B cell (primary cell): Measurements from ENCODE around the gene PLEKHA3. TPM values are rescaled to one million over a fixed set of nuclear protein-coding genes. Genes with fewer than 3 reads are reported as not detected.

Experiments used
- ATAC-seq: fragments of 200-7000 bp; cut with Tn5 transposase; one replicate; pipeline ENCODE4 v1.10.0; 2021; ENCODE audit warnings: low read depth, mild to moderate bottlenecking, moderate number of reproducible peaks, moderate library complexity
- CTCF ChIA-PET: fragments of 350-600 bp; sonication (Branson Sonifier 250); formaldehyde crosslinking; loops from one replicate; lab custom pipeline; 2021; ENCODE audit warnings: antibody characterized with exemption, inconsistent platforms; lab: Charles Lee
- POLR2A ChIA-PET: fragments of 350-600 bp; sonication (Branson Sonifier 250); formaldehyde crosslinking; loops from one replicate; lab custom pipeline; 2021; ENCODE audit warnings: antibody characterized with exemption; lab: Charles Lee
- DNase-seq: peaks from one replicate; pipeline ENCODE4 v3.0.0; 2013
- H2AFZ ChIP-seq: 2 replicates; pipeline ENCODE4 v1.6.1; 2012; ENCODE audit warnings: mild to moderate bottlenecking, low read depth, low read length; ENCODE audit not compliant: insufficient read depth, poor library complexity, severe bottlenecking
- H3K27ac ChIP-seq, 2 donors: 1 replicate in 1 of 2; 2 replicates in 1 of 2; pipeline ENCODE4 v1.5.1; 2012 to 2013; ENCODE audit warnings: low read length in 2 of 2, mild to moderate bottlenecking in 2 of 2, moderate library complexity in 1 of 2
- H3K27me3 ChIP-seq, 4 experiments: fragments of 200-600 bp in 1 of 4; sonication (generic) in 1 of 4; replicated peaks in 1 of 4; 1 replicate in 2 of 4; 2 replicates in 2 of 4; pipeline versions ENCODE4 v1.6.1 to v1.7.0; 2013 to 2016; ENCODE audit warnings: low read length in 3 of 4, mild to moderate bottlenecking in 2 of 4, mixed read lengths in 1 of 4, moderate library complexity in 1 of 4; ENCODE audit not compliant: insufficient read depth in 4 of 4, control insufficient read depth in 3 of 4; ENCODE audit errors: control extremely low read depth in 1 of 4
- H3K36me3 ChIP-seq, 2 experiments: replicated peaks in 1 of 2; 1 replicate in 1 of 2; 2 replicates in 1 of 2; pipeline versions ENCODE4 v1.6.1 to v1.7.1; 2013; ENCODE audit warnings: low read length in 1 of 2; ENCODE audit not compliant: insufficient read depth in 2 of 2, control insufficient read depth in 1 of 2; ENCODE audit errors: control extremely low read depth in 1 of 2, extremely low read depth in 1 of 2
- H3K4me1 ChIP-seq, 2 donors: fragments of 200-600 bp in 1 of 2; sonication (generic) in 1 of 2; 1 replicate in 1 of 2; 2 replicates in 1 of 2; pipeline versions ENCODE4 v1.5.1 to v1.6.1; 2013 to 2017; ENCODE audit warnings: low read length in 2 of 2; ENCODE audit not compliant: control insufficient read depth in 2 of 2, insufficient read depth in 2 of 2
- H3K4me2 ChIP-seq: replicated peaks from 2 replicates; pipeline ENCODE3; 2012; ENCODE audit warnings: mild to moderate bottlenecking, low read depth, low read length; ENCODE audit not compliant: poor library complexity, severe bottlenecking
- H3K4me3 ChIP-seq, 5 experiments: fragments of 200-600 bp in 1 of 5; sonication (generic) in 1 of 5; 1 replicate in 3 of 5; 2 replicates in 2 of 5; pipeline versions ENCODE4 v1.5.1 to v1.7.0; 2011 to 2016; ENCODE audit warnings: low read length in 4 of 5, mild to moderate bottlenecking in 4 of 5, low read depth in 2 of 5, control low read depth in 1 of 5, moderate library complexity in 1 of 5; ENCODE audit not compliant: insufficient read depth in 1 of 5; ENCODE audit errors: control extremely low read depth in 1 of 5, extremely low read depth in 1 of 5
- H3K79me2 ChIP-seq: fragments of 200-600 bp; sonication (generic); one replicate; pipeline ENCODE4 v1.6.0; 2016; ENCODE audit warnings: low read length; ENCODE audit not compliant: control insufficient read depth, insufficient read depth
- H3K9ac ChIP-seq: fragments of 200-600 bp; sonication (generic); 2 replicates; pipeline ENCODE4 v1.6.1; 2017; ENCODE audit warnings: mild to moderate bottlenecking, low read length, moderate library complexity
- H3K9me3 ChIP-seq, 3 donors: one replicate each; pipeline versions ENCODE4 v1.6.1 to v1.7.1; 2013; ENCODE audit warnings: low read length in 2 of 3; ENCODE audit not compliant: control insufficient read depth in 2 of 3, insufficient read depth in 1 of 3; ENCODE audit errors: control extremely low read depth in 1 of 3
- H4K20me1 ChIP-seq: 2 replicates; pipeline ENCODE4 v1.6.0; 2012; ENCODE audit warnings: mild to moderate bottlenecking, low read length; ENCODE audit not compliant: insufficient read depth, control insufficient read depth, poor library complexity, severe bottlenecking
- H3K27ac Mint-ChIP-seq: one replicate; pipeline ENCODE4 v1.8.0; 2021; ENCODE audit warnings: mixed read lengths
- H3K27me3 Mint-ChIP-seq: one replicate; pipeline ENCODE4 v1.8.0; 2021; ENCODE audit warnings: mixed read lengths
- H3K4me1 Mint-ChIP-seq: one replicate; pipeline ENCODE4 v1.8.0; 2021; ENCODE audit warnings: mixed read lengths
- H3K4me3 Mint-ChIP-seq: one replicate; pipeline ENCODE4 v1.8.0; 2021; ENCODE audit warnings: mixed read lengths
- H3K9me3 Mint-ChIP-seq: one replicate; pipeline ENCODE4 v1.8.0; 2022; ENCODE audit warnings: mixed read lengths; ENCODE audit not compliant: insufficient read depth
- EZH2 ChIP-seq: IDR thresholded peaks from 2 replicates; pipeline ENCODE4 v1.6.1; 2012; ENCODE audit warnings: borderline replicate concordance, low read depth, mild to moderate bottlenecking, moderate library complexity, low read length; ENCODE audit not compliant: insufficient read depth, poor library complexity, severe bottlenecking
- WGBS: methylation state at CpG from one replicate; pipeline ENCODE4 v1.1.5; 2013; ENCODE audit warnings: missing lambda C conversion rate; ENCODE audit not compliant: insufficient coverage; 5-methylcytosine and 5-hydroxymethylcytosine counted together
- intact Hi-C: fragments of 100-400 bp; cut with micrococcal nuclease; formaldehyde crosslinking; loops from one replicate; pipeline ENCODE4 v1.10.0; 2022
- polyA plus RNA-seq: library from polyadenylated mRNA; depleted of rRNA; stranded (reverse); fragments of >200 nt; gene quantifications from 2 replicates; pipeline ENCODE4 v1.2.3, GENCODE V29; 2012
- total RNA-seq, 2 donors: library from RNA; stranded (reverse); fragments of 120-200 nt in 1 of 2; gene quantifications; 1 replicate in 1 of 2; 2 replicates in 1 of 2; pipeline versions ENCODE4 v1.2.3 to v1.2.4, GENCODE V29; 2013 to 2022
- TF ChIP-seq, protein P1 (sequence below): fragments of 200-600 bp; IDR thresholded peaks from one replicate; pipeline ENCODE4 v1.8.0; 2022; ENCODE audit warnings: antibody characterized with exemption, mild to moderate bottlenecking

The PLEKHA3 gene
- total and polyA plus RNA-seq, 2 donors (not counting 1 experiment from before 2014, with no cell fraction given), result 4.8 to 29.3 TPM

- ChIA-PET POLR2A (no interaction called here), CTCF (interaction anchor here (0.5 to 1.4 kb wide), 2 partner anchors 23 to 85 kb away, joined by 3 read pairs; no protein-coding TSS in a partner anchor)
- intact Hi-C loops, result no loop called here
- Histone ChIP-seq H3K36me3 (peaks cover 16 to 73% of the 10 kb centered on the region in 2 experiments), H3K79me2 (no peaks in the 10 kb centered on the region), H2AFZ (no peak overlapping the region), H4K20me1 (no peaks in the 10 kb centered on the region), H3K4me1 (no peaks in the 10 kb centered on the region), H3K4me2 (no peak overlapping the region), H3K9me3 (no peaks in the 10 kb centered on the region), H3K4me3 (no peak overlapping the region), H3K9ac (no peak overlapping the region), H3K27ac (no peak overlapping the region), H3K27me3 (no peaks in the 10 kb centered on the region)
- Mint-ChIP-seq H3K4me1 (peaks cover 4% of the 10 kb centered on the region), H3K4me3 (no peak overlapping the region), H3K27ac (no peak overlapping the region), H3K27me3 (no peaks in the 10 kb centered on the region), H3K9me3 (no peaks in the 10 kb centered on the region)
- DNase-seq (no peak), ATAC-seq (no peak)
- WGBS, result 100% methylated on average over 3 of the region's 3 CpGs
- TF ChIP-seq, protein P1, sequence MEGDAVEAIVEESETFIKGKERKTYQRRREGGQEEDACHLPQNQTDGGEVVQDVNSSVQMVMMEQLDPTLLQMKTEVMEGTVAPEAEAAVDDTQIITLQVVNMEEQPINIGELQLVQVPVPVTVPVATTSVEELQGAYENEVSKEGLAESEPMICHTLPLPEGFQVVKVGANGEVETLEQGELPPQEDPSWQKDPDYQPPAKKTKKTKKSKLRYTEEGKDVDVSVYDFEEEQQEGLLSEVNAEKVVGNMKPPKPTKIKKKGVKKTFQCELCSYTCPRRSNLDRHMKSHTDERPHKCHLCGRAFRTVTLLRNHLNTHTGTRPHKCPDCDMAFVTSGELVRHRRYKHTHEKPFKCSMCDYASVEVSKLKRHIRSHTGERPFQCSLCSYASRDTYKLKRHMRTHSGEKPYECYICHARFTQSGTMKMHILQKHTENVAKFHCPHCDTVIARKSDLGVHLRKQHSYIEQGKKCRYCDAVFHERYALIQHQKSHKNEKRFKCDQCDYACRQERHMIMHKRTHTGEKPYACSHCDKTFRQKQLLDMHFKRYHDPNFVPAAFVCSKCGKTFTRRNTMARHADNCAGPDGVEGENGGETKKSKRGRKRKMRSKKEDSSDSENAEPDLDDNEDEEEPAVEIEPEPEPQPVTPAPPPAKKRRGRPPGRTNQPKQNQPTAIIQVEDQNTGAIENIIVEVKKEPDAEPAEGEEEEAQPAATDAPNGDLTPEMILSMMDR, result no peak
Observed at GRCh38 chr2:178499640-178500039, 19.4 kb downstream of the PLEKHA3 start.

- Mint-ChIP-seq H3K4me3 (no peak overlapping the region), H3K9me3 (no peaks in the 10 kb centered on the region), H3K27me3 (no peaks in the 10 kb centered on the region), H3K4me1 (peaks cover 4% of the 10 kb centered on the region), H3K27ac (no peak overlapping the region)
- intact Hi-C loops, result no loop called here
- Histone ChIP-seq H3K27ac (no peak overlapping the region), H2AFZ (no peak overlapping the region), H3K27me3 (no peaks in the 10 kb centered on the region), H3K36me3 (peaks cover 8 to 59% of the 10 kb centered on the region in 2 experiments), H3K79me2 (no peaks in the 10 kb centered on the region), H3K4me3 (no peak overlapping the region), H3K4me1 (no peaks in the 10 kb centered on the region), H3K9ac (no peak overlapping the region), H3K9me3 (no peaks in the 10 kb centered on the region), H4K20me1 (no peaks in the 10 kb centered on the region), H3K4me2 (no peak overlapping the region)
- CTCF ChIA-PET, result no interaction called here
- TF ChIP-seq, protein P1, result no peak
- no peak for TF ChIP-seq EZH2
- no CpG with 5 or more reads among the region's 4 CpGs for WGBS
- DNase-seq (no peak), ATAC-seq (no peak)
- POLR2A ChIA-PET, result no interaction called here
Observed at GRCh38 chr2:178502751-178503150, 22.5 kb downstream of the PLEKHA3 start.
